ENCODE results near the gene CISTR. TPM values are rescaled to one million over a fixed set of nuclear protein-coding genes. Genes with fewer than 3 reads are reported as not detected.

CISTR gene
- total RNA-seq, 4 donors from 2014 or later = not detected

GRCh38 chr12:53709671-53710070 lies 42.1 kb downstream of the CISTR start:
- Histone ChIP-seq H3K9me3 (no peaks in the 10 kb centered on the region), H3K27ac (no peak overlapping the region), H3K4me3 (no peak overlapping the region), H3K27me3 (peaks cover 0 to 36% (median 0%) of the 10 kb centered on the region in 4 donors), H3K4me1 (no peaks in the 10 kb centered on the region), H3K36me3 (peaks cover 15 to 37% (median 18%) of the 10 kb centered on the region in 3 donors)
- intact Hi-C loops (cut with DNase I) = no loop called here
- no peak for DNase-seq
- no peak for TF ChIP-seq POLR2A (IDR thresholded peaks at IDR 0.05)
- TF ChIP-seq, protein P1, sequence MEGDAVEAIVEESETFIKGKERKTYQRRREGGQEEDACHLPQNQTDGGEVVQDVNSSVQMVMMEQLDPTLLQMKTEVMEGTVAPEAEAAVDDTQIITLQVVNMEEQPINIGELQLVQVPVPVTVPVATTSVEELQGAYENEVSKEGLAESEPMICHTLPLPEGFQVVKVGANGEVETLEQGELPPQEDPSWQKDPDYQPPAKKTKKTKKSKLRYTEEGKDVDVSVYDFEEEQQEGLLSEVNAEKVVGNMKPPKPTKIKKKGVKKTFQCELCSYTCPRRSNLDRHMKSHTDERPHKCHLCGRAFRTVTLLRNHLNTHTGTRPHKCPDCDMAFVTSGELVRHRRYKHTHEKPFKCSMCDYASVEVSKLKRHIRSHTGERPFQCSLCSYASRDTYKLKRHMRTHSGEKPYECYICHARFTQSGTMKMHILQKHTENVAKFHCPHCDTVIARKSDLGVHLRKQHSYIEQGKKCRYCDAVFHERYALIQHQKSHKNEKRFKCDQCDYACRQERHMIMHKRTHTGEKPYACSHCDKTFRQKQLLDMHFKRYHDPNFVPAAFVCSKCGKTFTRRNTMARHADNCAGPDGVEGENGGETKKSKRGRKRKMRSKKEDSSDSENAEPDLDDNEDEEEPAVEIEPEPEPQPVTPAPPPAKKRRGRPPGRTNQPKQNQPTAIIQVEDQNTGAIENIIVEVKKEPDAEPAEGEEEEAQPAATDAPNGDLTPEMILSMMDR (IDR thresholded peaks at IDR 0.05) = no peak
- WGBS, 2 donors = 42 to 46% methylated on average over 3 to 4 of the region's 4 CpGs

- TF ChIP-seq POLR2A (IDR thresholded peaks at IDR 0.05) = no peak
- TF ChIP-seq, protein P1 (IDR thresholded peaks at IDR 0.05) = no peak
- DNase-seq = no peak
- Histone ChIP-seq H3K36me3 (peaks cover 0 to under 1% (median 0%) of the 10 kb centered on the region in 3 donors), H3K27ac (no peak overlapping the region), H3K27me3 (peaks cover 0 to 72% (median 0%) of the 10 kb centered on the region in 4 donors), H3K4me3 (no peak overlapping the region), H3K4me1 (no peaks in the 10 kb centered on the region), H3K9me3 (no peaks in the 10 kb centered on the region)
- WGBS, 2 donors = 28 to 44% methylated on average over 1 of the region's 1 CpG
- intact Hi-C loops (cut with DNase I) = no loop called here
These were observed 45.7 kb downstream of the CISTR start for GRCh38 chr12:53706080-53706479.

- WGBS, 2 donors = 39 to 41% methylated on average over 4 of the region's 4 CpGs
- DNase-seq = no peak
- TF ChIP-seq, protein P1 (IDR thresholded peaks at IDR 0.05) = no peak
- TF ChIP-seq POLR2A (IDR thresholded peaks at IDR 0.05) = no peak
These were observed 48.0 kb downstream of the CISTR start for GRCh38 chr12:53703756-53704155.

GRCh38 chr12:53701518-53702264 lies 50.1 kb downstream of the CISTR start:
- TF ChIP-seq, protein P1 (IDR thresholded peaks at IDR 0.05) = peak; percentile 73 to 93 (median 88)
- no peak for TF ChIP-seq POLR2A (IDR thresholded peaks at IDR 0.05)

More at GRCh38 chr12:53703756-53704155, 48.0 kb downstream of the CISTR start:
- Histone ChIP-seq H3K36me3 (no peaks in the 10 kb centered on the region), H3K9me3 (no peaks in the 10 kb centered on the region), H3K27me3 (peaks cover 0 to 95% (median 4%) of the 10 kb centered on the region in 4 donors), H3K27ac (no peak overlapping the region), H3K4me1 (no peaks in the 10 kb centered on the region), H3K4me3 (no peak overlapping the region)
- intact Hi-C loops (cut with DNase I) = loop anchor here (5.0 kb wide), 1 partner anchor 44 kb away; no protein-coding TSS in a partner anchor

GRCh38 chr12:53700567-53700966 lies 51.2 kb downstream of the CISTR start:
- WGBS, 2 donors = 54 to 62% methylated on average over 6 of the region's 6 CpGs
- H3K4me3 ChIP-seq = no peak overlapping the region

More at GRCh38 chr12:53701518-53702264, 50.1 kb downstream of the CISTR start:
- Histone ChIP-seq H3K27me3 (peaks cover 0 to 100% (median 10%) of the 10 kb centered on the region in 4 donors), H3K4me1 (peaks cover 0 to 8% (median 7%) of the 10 kb centered on the region in 3 donors), H3K9me3 (no peaks in the 10 kb centered on the region), H3K4me3 (no peak overlapping the region), H3K27ac (no peak overlapping the region), H3K36me3 (no peaks in the 10 kb centered on the region)
- 0 to 3% methylated on average over 8 of the region's 8 CpGs for WGBS, 2 donors
- intact Hi-C loops (cut with DNase I) = loop anchor here (5.0 kb wide), 1 partner anchor 46 kb away; no protein-coding TSS in a partner anchor
- DNase-seq = no peak

More at GRCh38 chr12:53700567-53700966, 51.2 kb downstream of the CISTR start:
- H3K27ac ChIP-seq = no peak overlapping the region
- H3K9me3 ChIP-seq = no peaks in the 10 kb centered on the region
- no peak for DNase-seq
- H3K4me1 ChIP-seq = peaks cover 8 to 19% (median 16%) of the 10 kb centered on the region in 3 donors
- H3K27me3 ChIP-seq = peaks cover 0 to 100% (median 14%) of the 10 kb centered on the region in 4 donors
- H3K36me3 ChIP-seq = no peaks in the 10 kb centered on the region
- intact Hi-C loops (cut with DNase I) = loop anchor here (5.0 kb wide), 1 partner anchor 47 kb away; no protein-coding TSS in a partner anchor
- TF ChIP-seq, protein P1 (IDR thresholded peaks at IDR 0.05) = no peak
